Activated CD4-positive, alpha-beta memory T cell treated with anti-CD3 and anti-CD28 coated beads for 36 hours (primary cell): ENCODE measurements around the gene SLC8A1. TPM values are rescaled to one million over a fixed set of nuclear protein-coding genes. Genes with fewer than 3 reads are reported as not detected.

ENCODE experiments used
- CTCF ChIA-PET: fragments of 350-600 bp; sonication (Branson Sonifier 250); formaldehyde crosslinking; loops from one replicate; lab custom pipeline; 2021; ENCODE audit warnings: antibody characterized with exemption, inconsistent platforms; lab: Charles Lee
- POLR2A ChIA-PET: fragments of 350-600 bp; sonication (Branson Sonifier 250); formaldehyde crosslinking; loops from one replicate; lab custom pipeline; 2021; ENCODE audit warnings: antibody characterized with exemption; lab: Charles Lee
- DNase-seq: peaks from one replicate; pipeline ENCODE4 v3.0.0-alpha.2; 2020
- H3K27ac Mint-ChIP-seq: one replicate; pipeline ENCODE4 v1.8.0; 2021; ENCODE audit warnings: mixed read lengths
- H3K27me3 Mint-ChIP-seq: one replicate; pipeline ENCODE4 v1.8.0; 2021; ENCODE audit warnings: mixed read lengths
- H3K36me3 Mint-ChIP-seq: one replicate; pipeline ENCODE4 v1.8.0; 2021; ENCODE audit warnings: mixed read lengths
- H3K4me1 Mint-ChIP-seq: one replicate; pipeline ENCODE4 v1.8.0; 2021; ENCODE audit warnings: low read depth, mixed read lengths
- H3K4me3 Mint-ChIP-seq: one replicate; pipeline ENCODE4 v1.8.0; 2021; ENCODE audit warnings: mild to moderate bottlenecking, mixed read lengths
- H3K9me3 Mint-ChIP-seq: one replicate; pipeline ENCODE4 v1.8.0; 2021; ENCODE audit warnings: mixed read lengths
- intact Hi-C: fragments of 100-400 bp; cut with micrococcal nuclease; formaldehyde crosslinking; loops from one replicate; pipeline ENCODE4 v1.15.1; 2023
- total RNA-seq, 2 experiments: library from RNA; stranded (reverse); gene quantifications; one replicate each; pipeline ENCODE4 v1.2.3, GENCODE V29; 2021

SLC8A1 gene
- total RNA-seq, 2 experiments from 2014 or later: 0.12 to 0.19 TPM

GRCh38 chr2:40410695-40411094 is 41.2 kb downstream of the SLC8A1 start:
- DNase-seq: no peak
- ChIA-PET POLR2A (no interaction called here), CTCF (no interaction called here)
- no peaks in the 10 kb centered on the region for H3K4me1 Mint-ChIP-seq
- intact Hi-C loops: no loop called here
- H3K36me3 Mint-ChIP-seq: no peaks in the 10 kb centered on the region
- no peaks in the 10 kb centered on the region for H3K27me3 Mint-ChIP-seq
- H3K27ac Mint-ChIP-seq: no peak overlapping the region
- H3K9me3 Mint-ChIP-seq: no peaks in the 10 kb centered on the region
- H3K4me3 Mint-ChIP-seq: no peak overlapping the region

- H3K9me3 Mint-ChIP-seq: no peaks in the 10 kb centered on the region
- no peak for DNase-seq
- no peak overlapping the region for H3K4me3 Mint-ChIP-seq
- ChIA-PET POLR2A (no interaction called here), CTCF (no interaction called here)
- H3K36me3 Mint-ChIP-seq: no peaks in the 10 kb centered on the region
- no peak overlapping the region for H3K27ac Mint-ChIP-seq
- no peaks in the 10 kb centered on the region for H3K27me3 Mint-ChIP-seq
- no peaks in the 10 kb centered on the region for H3K4me1 Mint-ChIP-seq
- intact Hi-C loops: no loop called here
Observed at GRCh38 chr2:40409734-40410133, 42.2 kb downstream of the SLC8A1 start.

- no peaks in the 10 kb centered on the region for H3K9me3 Mint-ChIP-seq
- H3K27me3 Mint-ChIP-seq: no peaks in the 10 kb centered on the region
- H3K36me3 Mint-ChIP-seq: no peaks in the 10 kb centered on the region
- ChIA-PET CTCF (no interaction called here), POLR2A (no interaction called here)
- no peak overlapping the region for H3K27ac Mint-ChIP-seq
- no peak for DNase-seq
- intact Hi-C loops: no loop called here
- H3K4me3 Mint-ChIP-seq: no peak overlapping the region
- H3K4me1 Mint-ChIP-seq: no peaks in the 10 kb centered on the region
Observed at GRCh38 chr2:40406485-40407289, 45.2 kb downstream of the SLC8A1 start.

GRCh38 chr2:40405465-40405864 is 46.4 kb downstream of the SLC8A1 start:
- Mint-ChIP-seq H3K4me3 (no peak overlapping the region), H3K36me3 (no peaks in the 10 kb centered on the region), H3K9me3 (no peaks in the 10 kb centered on the region), H3K4me1 (no peaks in the 10 kb centered on the region), H3K27ac (no peak overlapping the region), H3K27me3 (no peaks in the 10 kb centered on the region)
- no peak for DNase-seq
- intact Hi-C loops: no loop called here
- ChIA-PET CTCF (no interaction called here), POLR2A (no interaction called here)

- no peaks in the 10 kb centered on the region for H3K36me3 Mint-ChIP-seq
- no peak overlapping the region for H3K27ac Mint-ChIP-seq
- POLR2A ChIA-PET: no interaction called here
- H3K4me1 Mint-ChIP-seq: no peaks in the 10 kb centered on the region
- H3K27me3 Mint-ChIP-seq: no peaks in the 10 kb centered on the region
- CTCF ChIA-PET: no interaction called here
- no peaks in the 10 kb centered on the region for H3K9me3 Mint-ChIP-seq
- H3K4me3 Mint-ChIP-seq: no peak overlapping the region
- intact Hi-C loops: no loop called here
- no peak for DNase-seq
Observed at GRCh38 chr2:40404517-40404916, 47.4 kb downstream of the SLC8A1 start.

- no peak for DNase-seq
- intact Hi-C loops: no loop called here
- H3K27ac Mint-ChIP-seq: no peak overlapping the region
- H3K4me1 Mint-ChIP-seq: no peaks in the 10 kb centered on the region
- H3K9me3 Mint-ChIP-seq: no peaks in the 10 kb centered on the region
- CTCF ChIA-PET: no interaction called here
- POLR2A ChIA-PET: no interaction called here
- H3K27me3 Mint-ChIP-seq: no peaks in the 10 kb centered on the region
- H3K36me3 Mint-ChIP-seq: no peaks in the 10 kb centered on the region
- no peak overlapping the region for H3K4me3 Mint-ChIP-seq
Observed at GRCh38 chr2:40403233-40403836, 48.6 kb downstream of the SLC8A1 start.

- no peak for DNase-seq
- intact Hi-C loops: no loop called here
Observed at GRCh38 chr2:40401896-40402295, 50.0 kb downstream of the SLC8A1 start.

DNA sequence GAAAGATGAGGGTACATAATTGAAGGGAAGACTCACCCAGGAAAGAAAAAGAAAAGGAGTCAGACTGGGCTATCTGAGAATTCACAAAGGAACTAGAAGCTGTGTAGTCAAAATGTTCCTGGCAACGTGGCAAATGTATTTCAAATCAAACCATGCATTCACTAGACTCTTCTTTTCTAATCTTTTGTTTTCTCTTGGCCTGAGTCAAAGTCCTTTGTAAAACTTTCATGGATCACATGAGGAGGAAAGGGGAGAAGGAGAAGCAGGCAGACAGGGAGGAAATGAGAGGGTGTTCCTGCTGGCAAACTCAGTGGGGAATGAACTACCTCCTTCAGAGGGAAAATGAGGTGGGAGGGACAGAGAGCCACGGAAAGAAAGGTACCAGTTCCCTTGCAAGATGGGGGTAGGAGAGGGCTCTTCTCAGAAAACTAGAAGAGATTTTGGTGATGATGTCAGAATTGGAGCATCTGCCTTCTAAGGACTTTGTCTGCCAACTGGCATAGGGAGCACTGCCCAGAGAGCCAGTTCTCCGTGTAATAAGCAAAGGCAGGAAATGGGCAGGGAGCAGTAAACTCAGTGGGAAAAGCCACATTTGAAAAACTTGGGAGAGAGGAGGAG is 51.4 kb downstream of the SLC8A1 start:
- intact Hi-C loops: no loop called here
- no peaks in the 10 kb centered on the region for H3K36me3 Mint-ChIP-seq
- CTCF ChIA-PET: no interaction called here
- no peaks in the 10 kb centered on the region for H3K9me3 Mint-ChIP-seq
- DNase-seq: no peak
- H3K4me1 Mint-ChIP-seq: no peaks in the 10 kb centered on the region
- no peaks in the 10 kb centered on the region for H3K27me3 Mint-ChIP-seq
- no peak overlapping the region for H3K27ac Mint-ChIP-seq
- POLR2A ChIA-PET: no interaction called here
- no peak overlapping the region for H3K4me3 Mint-ChIP-seq

More at GRCh38 chr2:40401896-40402295, 50.0 kb downstream of the SLC8A1 start:
- POLR2A ChIA-PET: no interaction called here
- Mint-ChIP-seq H3K27ac (no peak overlapping the region), H3K36me3 (no peaks in the 10 kb centered on the region), H3K27me3 (no peaks in the 10 kb centered on the region), H3K9me3 (no peaks in the 10 kb centered on the region), H3K4me1 (no peaks in the 10 kb centered on the region), H3K4me3 (no peak overlapping the region)
- CTCF ChIA-PET: no interaction called here

DNA sequence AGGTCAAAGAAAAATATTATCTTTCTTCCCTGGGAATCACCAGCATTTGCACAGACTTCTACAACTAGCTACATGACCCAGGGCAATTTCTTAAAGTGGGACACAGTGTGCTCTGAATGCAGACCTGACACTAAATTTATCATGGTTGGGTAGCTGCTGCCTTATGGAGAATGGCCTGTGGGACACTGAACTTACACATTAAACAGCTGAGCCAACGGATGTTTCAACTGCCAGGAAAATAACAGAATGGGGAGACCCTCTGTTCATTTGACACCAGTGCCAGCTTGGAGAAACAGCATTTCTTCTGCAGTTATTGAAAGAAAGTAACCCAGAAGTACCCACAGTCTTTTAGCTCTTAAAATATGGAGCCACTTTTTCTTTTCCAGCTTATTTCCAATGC is 54.1 kb downstream of the SLC8A1 start:
- no peak for DNase-seq
- intact Hi-C loops: no loop called here
- ChIA-PET CTCF (no interaction called here), POLR2A (no interaction called here)
- Mint-ChIP-seq H3K36me3 (no peaks in the 10 kb centered on the region), H3K4me1 (no peaks in the 10 kb centered on the region), H3K9me3 (no peaks in the 10 kb centered on the region), H3K4me3 (no peak overlapping the region), H3K27me3 (no peaks in the 10 kb centered on the region), H3K27ac (no peak overlapping the region)

GRCh38 chr2:40396124-40396523 is 55.8 kb downstream of the SLC8A1 start:
- Mint-ChIP-seq H3K27ac (no peak overlapping the region), H3K4me3 (no peak overlapping the region)
- POLR2A ChIA-PET: no interaction called here

DNA sequence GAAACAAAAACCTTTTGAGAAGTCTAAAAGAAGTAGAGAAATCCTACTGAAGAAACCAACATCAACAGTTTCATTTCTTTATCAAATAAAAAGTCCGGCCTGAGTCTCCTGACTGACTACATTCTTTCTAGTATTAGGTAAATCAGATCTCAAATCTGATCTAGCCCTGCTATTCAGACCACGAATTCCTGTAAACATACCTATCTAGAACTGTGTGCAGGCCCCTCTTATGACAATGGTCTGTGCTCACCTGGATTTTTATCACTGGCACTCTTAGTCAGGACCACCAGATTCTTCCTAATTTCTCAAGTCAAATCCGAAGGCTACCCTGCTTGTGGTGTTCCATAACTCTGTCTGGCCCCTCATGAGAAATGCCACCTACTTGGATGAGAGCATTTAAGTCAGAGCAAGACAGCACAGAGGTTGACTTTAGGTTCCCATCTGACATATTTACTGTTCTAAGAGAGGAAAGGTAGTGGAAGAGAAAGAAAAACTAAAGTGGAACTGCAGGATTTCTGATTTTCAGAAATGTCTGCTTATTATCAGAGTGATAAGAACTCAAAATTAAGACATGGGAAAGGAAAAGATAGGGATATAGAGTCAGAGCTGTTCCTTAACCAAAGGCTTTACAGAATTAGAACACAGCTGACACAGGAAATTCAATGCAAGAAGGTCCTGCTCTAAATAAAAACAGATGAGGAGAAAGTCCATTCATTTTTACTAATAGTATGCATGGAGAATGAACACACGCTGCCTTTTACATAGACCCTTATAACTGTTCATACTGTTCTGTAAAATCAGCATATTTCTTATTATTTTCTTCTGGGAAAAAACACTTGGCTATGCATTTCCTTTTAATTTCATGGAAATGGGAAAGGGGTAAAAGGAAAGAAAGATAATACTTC is 56.5 kb downstream of the SLC8A1 start:
- intact Hi-C loops: no loop called here
- no peak overlapping the region for H3K27ac Mint-ChIP-seq

More at GRCh38 chr2:40396124-40396523, 55.8 kb downstream of the SLC8A1 start:
- DNase-seq: no peak
- Mint-ChIP-seq H3K36me3 (no peaks in the 10 kb centered on the region), H3K4me1 (no peaks in the 10 kb centered on the region), H3K27me3 (no peaks in the 10 kb centered on the region), H3K9me3 (no peaks in the 10 kb centered on the region)
- CTCF ChIA-PET: no interaction called here
- intact Hi-C loops: no loop called here

GRCh38 chr2:40394597-40394996 is 57.3 kb downstream of the SLC8A1 start:
- intact Hi-C loops: no loop called here
- Mint-ChIP-seq H3K4me1 (no peaks in the 10 kb centered on the region), H3K36me3 (no peaks in the 10 kb centered on the region), H3K27ac (no peak overlapping the region), H3K4me3 (no peak overlapping the region), H3K9me3 (no peaks in the 10 kb centered on the region), H3K27me3 (no peaks in the 10 kb centered on the region)
- DNase-seq: no peak
- ChIA-PET POLR2A (no interaction called here), CTCF (no interaction called here)

More for the DNA sequence above, 56.5 kb downstream of the SLC8A1 start:
- no peaks in the 10 kb centered on the region for H3K9me3 Mint-ChIP-seq
- POLR2A ChIA-PET: no interaction called here
- CTCF ChIA-PET: no interaction called here
- no peaks in the 10 kb centered on the region for H3K27me3 Mint-ChIP-seq
- no peak overlapping the region for H3K4me3 Mint-ChIP-seq
- H3K4me1 Mint-ChIP-seq: no peaks in the 10 kb centered on the region
- no peaks in the 10 kb centered on the region for H3K36me3 Mint-ChIP-seq
- DNase-seq: no peak
